NOMO-1 treated with DMSO at 0.1 percent for 48 hours (cell line): Measurements from ENCODE around the gene IL13.
"Not testable (repeated sequence)": the region's sequence is repeated elsewhere in the genome, so short reads cannot be mapped to it uniquely, and the experiment has no call there.

ENCODE experiments used
- DNase-seq: peaks from one replicate; lab custom pipeline; 2025; ENCODE audit not compliant: unreplicated experiment; lab: John Stamatoyannopoulos, UW

IL13 gene

DNA sequence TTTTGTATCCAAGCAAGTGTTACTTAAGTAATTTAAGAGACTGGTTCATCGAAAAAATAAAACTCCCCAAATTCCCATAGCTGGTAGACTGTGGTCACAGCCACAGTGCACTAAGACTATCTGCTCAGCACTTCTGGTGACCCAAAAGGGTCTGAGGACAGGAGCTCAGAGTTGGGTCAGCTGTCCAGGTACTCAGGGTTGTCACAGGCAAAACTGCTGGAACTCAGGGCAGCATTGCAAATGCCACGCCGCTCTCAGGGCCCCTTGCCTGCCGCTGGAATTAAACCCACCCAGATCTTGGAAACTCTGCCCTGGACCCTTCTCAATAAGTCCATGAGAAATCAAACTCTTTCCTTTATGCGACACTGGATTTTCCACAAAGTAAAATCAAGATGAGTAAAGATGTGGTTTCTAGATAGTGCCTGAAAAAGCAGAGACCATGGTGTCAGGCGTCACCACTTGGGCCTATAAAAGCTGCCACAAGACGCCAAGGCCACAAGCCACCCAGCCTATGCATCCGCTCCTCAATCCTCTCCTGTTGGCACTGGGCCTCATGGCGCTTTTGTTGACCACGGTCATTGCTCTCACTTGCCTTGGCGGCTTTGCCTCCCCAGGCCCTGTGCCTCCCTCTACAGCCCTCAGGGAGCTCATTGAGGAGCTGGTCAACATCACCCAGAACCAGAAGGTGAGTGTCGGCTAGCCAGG is at the start of gene IL13:
IL13 (plus strand) TSS at position 498 of the 705 bp plus-strand sequence; CDS start at position 512, 14 bp downstream.
- DNase-seq: no peak

DNA sequence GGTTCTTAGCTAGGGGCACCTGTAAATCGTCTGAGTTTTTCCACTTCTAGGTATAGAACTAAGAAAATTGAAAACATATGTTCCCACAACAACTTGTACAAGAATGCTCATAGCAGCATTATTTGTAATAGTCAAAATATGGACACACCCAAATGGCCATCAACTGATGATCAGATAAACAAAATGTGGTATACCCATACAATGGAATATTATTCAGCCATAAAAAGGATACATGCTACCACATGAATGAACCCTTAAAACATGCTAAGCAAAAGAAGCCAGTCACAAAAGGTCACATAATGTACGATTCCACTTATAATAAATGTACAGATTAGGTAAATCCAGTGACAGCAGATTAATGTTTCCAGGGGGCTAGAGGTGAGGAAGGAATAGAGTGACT is 46.0 kb upstream of the IL13 start:
- no peak for DNase-seq

DNA sequence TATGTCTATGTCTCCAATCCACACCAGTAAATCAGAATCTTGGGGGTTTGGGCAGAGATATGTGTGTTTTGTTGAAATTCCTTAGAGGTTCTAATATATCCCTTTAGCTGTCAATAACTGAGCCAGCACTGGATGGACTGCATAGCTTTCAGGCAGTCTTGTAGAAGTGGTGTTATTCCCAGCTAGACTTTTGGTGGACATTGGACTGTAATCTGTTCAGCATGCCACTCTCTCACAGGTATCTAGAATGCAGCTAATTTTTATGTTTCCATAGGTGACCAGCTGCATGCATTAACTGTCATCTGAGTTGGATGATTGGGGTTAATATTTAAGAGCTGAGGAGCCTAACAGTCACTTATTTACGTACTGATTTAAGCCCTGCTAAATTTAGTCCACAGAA is 45.1 kb upstream of the IL13 start:
- no peak for DNase-seq

DNA sequence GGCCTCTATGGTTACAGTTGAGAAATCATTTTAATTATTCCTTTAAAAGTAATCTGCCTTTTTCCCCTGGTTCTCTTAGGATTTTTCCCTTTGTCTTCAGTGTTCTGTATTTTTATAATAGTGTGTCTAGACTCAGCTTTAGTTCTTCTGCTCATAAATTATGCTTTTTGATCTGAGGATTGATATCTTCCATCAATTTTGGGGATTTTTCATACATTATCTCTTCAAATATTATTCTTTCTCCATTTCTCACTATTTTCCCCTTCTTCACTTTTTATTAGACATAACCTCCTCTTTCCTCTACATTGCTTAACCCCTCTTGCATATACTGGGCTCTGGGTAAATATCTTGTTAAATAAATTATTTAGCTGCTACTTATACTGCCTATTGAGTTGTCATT is 36.3 kb upstream of the IL13 start:
- no peak for DNase-seq

DNA sequence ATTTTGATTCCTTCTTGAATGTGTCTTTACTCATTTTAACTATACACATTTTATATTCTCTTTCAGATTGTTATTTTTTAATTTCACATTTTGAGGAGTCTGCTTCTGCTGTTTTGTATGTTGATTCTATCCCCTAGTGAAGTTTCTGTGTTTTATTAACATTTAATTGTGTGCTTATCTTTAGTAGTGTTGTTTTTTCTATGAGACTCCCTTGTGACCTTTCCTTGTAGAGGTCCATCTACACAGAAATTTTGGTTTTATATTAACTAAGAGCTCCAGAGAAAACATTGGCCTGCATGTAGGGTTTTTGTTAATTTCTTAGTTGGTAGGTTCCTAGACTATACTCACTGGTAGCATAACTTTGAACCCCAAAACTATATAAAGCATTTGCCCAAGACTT is 35.4 kb upstream of the IL13 start:
- no peak for DNase-seq

DNA sequence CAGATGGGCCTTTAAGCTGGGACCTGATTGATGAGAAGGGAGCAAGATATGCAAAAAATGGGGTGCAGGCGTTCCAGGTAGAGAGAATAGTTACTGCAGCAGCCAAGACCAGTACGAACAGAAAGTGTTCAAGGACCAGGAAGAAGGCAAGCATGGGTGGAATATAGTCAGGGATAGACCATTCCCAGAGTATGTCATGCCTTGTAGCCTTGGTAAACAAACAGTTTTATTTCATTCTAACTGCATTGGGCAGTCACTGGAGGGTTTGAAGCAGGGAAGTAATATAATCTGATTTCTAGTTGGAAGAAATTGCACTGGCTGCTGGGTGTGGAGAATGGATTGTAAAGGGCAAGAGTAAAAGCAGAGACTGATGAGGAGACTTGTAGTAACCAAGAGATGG is 30.5 kb upstream of the IL13 start:
- no peak for DNase-seq

DNA sequence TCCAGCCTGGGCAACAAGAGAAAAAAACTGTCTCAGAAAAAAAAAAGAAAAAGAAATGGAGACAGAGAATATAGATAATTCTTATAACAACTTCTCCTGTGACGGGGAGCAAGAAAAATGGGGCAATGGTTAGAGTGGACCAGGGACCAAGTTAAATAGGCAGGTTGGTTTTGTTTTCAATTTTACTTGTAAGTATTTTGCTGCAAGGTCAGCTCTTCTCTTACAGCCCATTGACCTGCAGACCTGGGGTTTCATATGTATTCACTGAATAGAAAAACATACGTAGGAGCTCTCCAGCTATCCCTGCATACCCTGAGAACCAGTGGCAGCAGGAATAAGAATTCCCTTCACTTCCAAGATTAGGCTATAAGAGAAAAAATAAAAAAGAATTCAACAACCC is 29.2 kb upstream of the IL13 start:
- DNase-seq: no peak

DNA sequence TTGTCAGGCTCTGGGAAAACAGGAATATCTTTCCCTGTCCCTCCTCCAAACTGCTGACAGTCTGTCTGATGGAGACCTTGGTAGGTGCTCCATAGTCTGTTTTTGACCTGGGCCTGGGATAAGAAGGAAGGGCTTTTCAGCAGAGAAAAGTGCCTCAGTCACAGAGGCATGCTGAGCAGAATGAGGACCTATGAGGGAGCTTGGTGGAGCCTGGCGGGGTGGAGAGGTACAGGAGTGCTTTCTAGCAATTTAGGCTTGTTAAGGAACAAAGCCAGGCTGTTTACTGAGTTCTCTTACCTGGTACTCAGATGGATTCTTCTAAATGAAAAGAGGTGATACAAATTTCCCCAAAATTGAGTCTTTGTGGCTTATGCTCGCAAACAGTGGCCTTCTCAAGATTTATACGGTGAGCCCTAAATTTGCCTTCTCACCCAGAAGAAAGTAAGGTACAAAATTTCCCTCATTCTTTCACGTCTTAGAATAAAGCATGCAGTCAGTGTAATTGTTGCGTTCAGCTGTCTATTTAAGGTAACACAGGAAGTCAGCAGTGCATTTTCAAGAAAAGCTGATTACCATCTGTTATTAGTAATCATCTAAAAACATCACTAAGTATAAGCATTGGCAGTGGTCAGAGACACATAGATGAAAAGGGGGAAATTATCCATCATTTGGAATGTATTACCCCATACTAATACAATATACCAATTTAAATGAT is 28.6 kb upstream of the IL13 start:
- no peak for DNase-seq

DNA sequence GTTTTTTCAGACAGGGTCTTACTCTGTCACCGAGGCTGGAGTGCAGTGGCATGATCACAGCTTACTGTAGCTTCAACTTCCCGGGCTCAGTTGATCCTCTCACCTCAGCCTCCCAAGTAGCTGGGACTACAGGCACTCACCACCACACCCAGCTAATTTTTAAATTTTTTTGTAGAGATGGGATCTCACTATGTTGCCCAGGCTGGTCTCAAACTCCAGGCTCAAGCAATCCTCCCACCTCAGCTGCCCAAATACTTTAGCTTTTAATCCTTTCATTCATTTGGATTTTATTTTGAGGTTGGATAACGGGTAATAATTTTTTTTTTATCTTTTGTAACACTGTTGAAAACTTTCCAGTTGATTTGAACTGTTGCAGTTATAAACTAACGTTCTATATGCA is 24.4 kb upstream of the IL13 start:
- DNase-seq: not testable (repeated sequence)

DNA sequence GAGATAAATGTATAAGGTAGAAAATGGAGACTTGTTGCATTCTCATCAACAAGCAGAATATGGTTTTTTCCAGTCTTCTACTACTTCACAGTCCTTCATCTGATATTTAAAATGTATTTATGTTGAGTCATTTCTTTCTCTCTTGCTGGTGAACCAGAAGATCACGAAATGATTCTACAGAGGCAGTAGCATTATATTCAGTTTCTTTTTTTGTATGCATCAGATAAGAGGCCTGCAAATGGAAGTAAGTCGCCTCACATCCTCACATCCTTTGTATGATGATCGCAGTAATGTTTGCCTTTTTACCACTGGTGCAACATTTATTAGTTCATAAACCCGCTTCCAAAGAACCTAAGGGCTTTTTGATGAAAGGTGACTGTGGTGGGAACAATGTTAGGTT is 22.1 kb upstream of the IL13 start:
- no peak for DNase-seq

DNA sequence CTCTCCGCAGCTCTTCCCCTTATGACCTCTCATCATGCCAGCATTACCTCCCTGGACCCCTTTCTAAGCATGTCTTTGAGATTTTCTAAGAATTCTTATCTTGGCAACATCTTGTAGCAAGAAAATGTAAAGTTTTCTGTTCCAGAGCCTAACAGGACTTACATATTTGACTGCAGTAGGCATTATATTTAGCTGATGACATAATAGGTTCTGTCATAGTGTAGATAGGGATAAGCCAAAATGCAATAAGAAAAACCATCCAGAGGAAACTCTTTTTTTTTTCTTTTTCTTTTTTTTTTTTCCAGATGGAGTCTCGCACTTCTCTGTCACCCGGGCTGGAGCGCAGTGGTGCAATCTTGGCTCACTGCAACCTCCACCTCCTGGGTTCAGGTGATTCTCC is 20.7 kb upstream of the IL13 start:
- no peak for DNase-seq

DNA sequence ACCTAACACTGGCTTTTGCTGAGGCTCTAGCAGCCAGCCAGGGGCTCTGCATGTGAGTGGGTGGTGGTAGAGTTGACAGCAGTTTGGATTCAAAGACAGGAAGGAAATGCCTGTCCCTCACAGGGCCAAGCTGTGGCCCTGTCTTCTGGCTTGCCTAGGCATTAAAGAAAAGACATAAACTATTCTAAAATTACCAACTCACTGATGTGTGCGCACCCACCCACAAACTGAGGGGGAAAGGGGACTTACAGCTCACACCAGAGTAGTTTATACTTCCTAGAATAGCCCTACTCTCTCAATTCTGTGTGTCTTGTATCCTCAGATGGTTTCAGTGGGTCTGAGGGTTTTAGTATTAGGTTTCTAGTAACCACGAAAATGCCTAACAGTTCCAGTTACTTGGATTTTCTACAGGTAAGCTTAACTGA is 18.3 kb upstream of the IL13 start:
- DNase-seq: no peak

DNA sequence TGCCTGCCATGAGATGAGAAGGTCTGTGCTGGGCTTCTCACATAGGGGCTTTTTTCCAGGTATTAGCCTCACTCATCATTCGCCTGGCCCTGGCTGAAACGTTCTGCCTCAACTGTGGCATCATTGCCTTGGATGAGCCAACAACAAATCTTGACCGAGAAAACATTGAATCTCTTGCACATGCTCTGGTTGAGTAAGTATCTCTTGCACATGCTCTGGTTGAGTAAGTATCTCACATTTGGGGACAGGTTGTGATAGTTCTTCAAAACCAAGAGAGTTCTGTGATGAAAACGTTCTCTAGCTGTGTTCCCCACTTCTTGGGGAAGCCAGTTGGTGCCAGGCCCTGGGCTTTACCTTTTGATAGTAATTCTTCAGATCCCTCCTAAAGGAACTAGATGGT is 17.4 kb upstream of the IL13 start:
- DNase-seq: no peak

DNA sequence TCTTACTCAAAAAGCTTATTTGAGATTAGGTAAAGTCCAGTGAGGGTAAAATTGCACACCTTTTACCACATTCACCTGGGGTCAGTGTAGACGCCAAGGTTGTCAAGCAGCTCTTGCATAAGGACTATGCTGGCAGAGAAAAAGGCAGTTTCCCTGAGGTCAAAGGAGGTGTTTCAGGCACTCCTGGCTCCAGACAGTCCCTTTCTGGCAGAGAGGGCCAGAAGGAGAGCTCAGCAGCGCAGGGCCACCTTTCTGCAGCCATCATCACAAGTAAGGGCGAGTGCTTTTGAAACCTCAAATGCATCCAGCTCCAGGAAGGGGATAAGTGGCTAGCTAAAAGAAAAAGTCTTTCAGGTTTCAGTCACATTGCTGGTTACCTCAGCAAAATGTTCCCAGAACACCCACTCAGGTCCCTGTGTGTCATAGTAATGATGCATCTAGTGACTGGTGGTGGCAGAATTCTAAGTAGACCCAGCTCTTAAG is 16.7 kb upstream of the IL13 start:
- no peak for DNase-seq

DNA sequence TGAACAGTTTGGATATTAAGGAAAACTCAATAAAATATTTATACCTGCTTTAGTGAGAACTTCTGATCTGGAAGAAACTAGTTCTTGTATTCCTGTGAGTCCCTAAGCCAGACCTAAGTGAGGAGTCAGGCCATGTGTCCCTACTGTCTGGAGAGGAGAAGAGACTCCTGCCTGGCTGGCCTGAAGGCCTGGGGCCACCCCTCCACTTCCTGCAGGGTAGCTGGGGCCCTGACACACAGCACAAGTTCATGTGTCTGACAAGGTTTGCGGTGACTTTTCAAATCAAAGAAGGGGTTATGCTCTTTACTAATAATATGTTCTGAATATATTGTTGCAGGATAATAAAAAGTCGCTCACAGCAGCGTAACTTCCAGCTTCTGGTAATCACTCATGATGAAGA is 16.1 kb upstream of the IL13 start:
- no peak for DNase-seq

DNA sequence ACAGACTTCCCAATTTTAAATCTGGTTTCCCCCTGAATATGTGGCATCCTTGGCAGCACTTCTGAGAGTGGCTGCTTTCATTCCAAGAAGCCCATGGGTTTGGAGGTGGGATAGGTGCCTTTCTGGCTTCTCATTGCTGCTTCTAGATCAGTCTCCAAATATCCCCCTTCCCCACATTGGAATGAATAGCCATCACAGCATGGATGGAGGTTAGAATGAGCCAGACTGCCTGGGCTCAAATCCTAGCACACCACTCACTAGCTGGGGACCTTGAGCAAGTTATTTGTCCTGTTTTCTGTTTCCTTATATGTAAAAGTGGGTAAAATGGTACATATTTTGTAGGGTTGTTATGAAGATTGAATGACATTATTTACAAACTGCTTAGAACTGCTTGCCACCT is 13.8 kb upstream of the IL13 start:
- no peak for DNase-seq

DNA sequence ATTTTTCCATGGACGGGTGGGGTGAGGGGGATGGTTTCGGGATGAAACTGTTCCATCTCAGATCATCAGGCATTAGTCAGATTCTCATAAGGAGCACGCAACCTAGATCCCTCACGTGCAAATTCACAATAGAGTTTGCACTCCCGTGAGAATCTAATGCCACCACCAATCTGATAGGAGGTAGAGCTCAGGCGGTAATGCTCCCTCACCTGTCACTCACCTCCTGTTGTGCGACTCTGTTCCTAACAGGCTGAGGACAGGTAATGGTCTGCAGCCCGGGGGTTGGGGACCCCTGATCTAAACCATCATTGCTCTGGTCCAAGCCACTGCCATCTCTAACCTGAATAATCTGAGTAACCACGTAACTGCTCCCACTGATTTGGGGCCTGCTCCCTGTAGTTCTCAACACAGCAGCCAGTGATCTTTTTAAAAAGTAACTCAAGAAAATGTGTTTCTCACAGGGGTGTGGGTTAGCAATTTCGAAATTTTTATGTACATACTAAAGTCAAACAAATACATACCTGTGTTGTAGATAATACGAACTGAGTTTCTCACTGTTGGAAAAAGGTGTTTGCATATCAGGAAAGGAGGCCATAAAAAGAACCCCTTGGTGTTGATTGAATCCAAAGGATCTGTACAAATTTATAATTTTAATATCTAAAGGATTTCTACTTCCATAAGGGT is 11.2 kb upstream of the IL13 start:
- DNase-seq: no peak

DNA sequence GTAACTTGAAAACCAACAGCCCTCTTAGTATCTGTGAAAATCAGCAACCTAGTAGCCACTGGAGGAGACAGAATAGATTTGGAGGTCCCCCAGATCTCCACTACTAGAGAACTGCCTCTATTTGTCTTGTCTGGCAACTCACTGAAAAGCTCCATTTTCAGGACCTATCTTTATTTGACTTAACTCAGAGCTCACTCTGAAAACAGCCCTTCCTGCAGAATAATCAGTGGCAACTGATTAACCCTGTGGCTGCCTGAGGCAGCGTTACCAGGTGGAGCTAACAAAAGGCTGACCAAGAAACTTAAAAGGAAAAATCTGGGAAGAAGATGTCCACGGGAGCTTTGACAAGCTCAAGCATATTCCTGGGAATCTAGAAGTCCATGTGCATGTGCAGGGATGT is 10.5 kb upstream of the IL13 start:
- DNase-seq: no peak

DNA sequence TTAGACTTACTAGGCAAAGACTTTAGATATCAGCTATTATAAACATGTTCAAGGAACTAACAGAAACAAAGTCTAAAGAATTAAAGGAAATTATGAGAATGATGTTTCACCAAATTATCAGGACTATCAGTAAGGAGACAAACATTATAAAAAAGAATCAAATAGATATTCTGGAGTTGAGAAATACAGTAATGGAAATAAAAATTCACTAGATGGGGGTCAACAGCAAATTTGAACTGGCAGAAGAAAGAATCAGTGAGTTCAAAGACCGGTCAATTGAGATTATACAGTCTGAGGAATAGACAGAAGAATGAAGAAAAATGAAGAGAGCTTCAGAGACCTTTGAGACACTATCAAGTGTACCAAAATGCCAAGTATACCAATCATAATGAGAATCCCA is 9.6 kb upstream of the IL13 start:
- DNase-seq: no peak

DNA sequence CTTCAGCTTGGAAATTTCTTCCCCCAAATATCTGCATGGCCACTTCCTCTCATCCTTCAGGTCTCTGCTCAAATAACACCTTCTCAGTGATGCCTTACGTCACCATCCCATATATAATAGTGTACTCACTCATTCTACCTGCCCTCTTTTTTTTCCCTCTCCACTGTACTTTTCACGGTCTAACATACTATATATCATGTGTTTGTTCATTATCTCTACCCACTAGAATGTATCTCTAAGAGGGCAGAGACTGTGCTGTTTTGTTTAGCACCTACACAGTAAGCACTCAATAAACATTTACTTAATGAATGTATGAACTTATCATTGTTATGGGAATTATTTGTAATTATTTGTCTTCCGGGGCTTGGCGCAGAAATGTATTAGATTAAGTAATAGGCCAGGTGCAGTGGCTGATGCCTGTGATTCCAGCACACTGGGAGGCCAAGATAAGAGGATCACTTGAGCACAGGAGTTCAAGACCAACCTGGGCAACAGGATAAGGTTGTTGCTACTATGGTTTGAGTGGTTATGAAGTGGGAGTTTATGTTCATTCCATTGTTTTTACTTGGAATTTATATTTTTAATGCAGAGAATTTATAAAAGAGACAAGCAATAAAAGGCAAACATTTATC is 6.0 kb upstream of the IL13 start:
- DNase-seq: no peak

DNA sequence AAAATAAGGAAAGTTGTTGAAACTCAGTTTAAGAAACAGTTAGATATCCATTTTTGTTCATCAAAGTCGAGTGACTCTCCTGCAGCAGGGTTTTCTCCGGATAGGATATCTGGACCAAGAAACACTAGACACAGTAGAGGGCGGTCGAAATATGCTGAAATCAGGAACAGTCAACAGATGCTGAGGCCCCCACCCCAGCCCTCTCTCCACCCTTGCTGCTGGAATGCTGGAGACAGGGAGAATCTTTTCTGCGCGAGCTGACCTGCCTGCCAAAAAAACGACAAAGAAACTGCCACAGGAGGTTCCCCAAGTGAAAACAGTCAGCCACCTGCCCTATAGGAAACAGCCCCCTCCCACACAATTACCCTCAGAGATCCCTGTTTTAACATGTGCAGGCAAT is 4.3 kb upstream of the IL13 start:
- DNase-seq: no peak
